Karpas-422 (cell line): ENCODE measurements around the gene TPX2. TPM values are rescaled to one million over a fixed set of nuclear protein-coding genes. Genes with fewer than 3 reads are reported as not detected.

Experiments used
- DNase-seq: peaks from one replicate; pipeline ENCODE4 v3.0.0-alpha.2; 2015
- H2AFZ ChIP-seq: fragments of 200-600 bp; sonication (generic); 2 replicates; pipeline ENCODE4 v1.6.1; 2014; ENCODE audit warnings: antibody characterized with exemption, low read length, mixed read lengths
- H3K27ac ChIP-seq: fragments of 200-600 bp; sonication (generic); 2 replicates; pipeline ENCODE4 v1.5.1; 2014; ENCODE audit warnings: mild to moderate bottlenecking, low read length, moderate library complexity
- H3K27me3 ChIP-seq: fragments of 200-600 bp; sonication (generic); 2 replicates; pipeline ENCODE4 v1.6.1; 2014; ENCODE audit warnings: low read length, mixed read lengths
- H3K36me3 ChIP-seq: fragments of 200-600 bp; sonication (generic); 2 replicates; pipeline ENCODE4 v1.6.1; 2014; ENCODE audit warnings: low read length, mixed read lengths; ENCODE audit not compliant: insufficient read depth
- H3K4me1 ChIP-seq: fragments of 200-600 bp; sonication (generic); 2 replicates; pipeline ENCODE4 v1.6.1; 2014; ENCODE audit warnings: mild to moderate bottlenecking, low read length, mixed read lengths
- H3K4me2 ChIP-seq: fragments of 200-600 bp; sonication (generic); 2 replicates; pipeline ENCODE4 v1.6.1; 2014; ENCODE audit warnings: low read length, low read depth, mild to moderate bottlenecking; ENCODE audit not compliant: poor library complexity, severe bottlenecking
- H3K4me3 ChIP-seq: fragments of 200-600 bp; sonication (generic); 2 replicates; pipeline ENCODE4 v1.5.1; 2014; ENCODE audit warnings: mild to moderate bottlenecking, antibody characterized with exemption, low read length, mixed read lengths
- H3K79me2 ChIP-seq: fragments of 200-600 bp; sonication (generic); 2 replicates; pipeline ENCODE4 v1.6.1; 2014; ENCODE audit warnings: mild to moderate bottlenecking, low read length, mixed read lengths
- H3K9ac ChIP-seq: fragments of 200-600 bp; sonication (generic); 2 replicates; pipeline ENCODE4 v1.6.0; 2014; ENCODE audit warnings: low read length
- H3K9me2 ChIP-seq: fragments of 200-600 bp; sonication (generic), shearing (Covaris generic); replicated peaks from 2 replicates; pipeline ENCODE4 v1.6.0; 2014; ENCODE audit warnings: mild to moderate bottlenecking, low read length, moderate library complexity; ENCODE audit not compliant: insufficient read depth
- H3K9me3 ChIP-seq: fragments of 300-700, 200-600 bp; sonication (generic); 2 replicates; pipeline ENCODE4 v1.6.1; 2014; ENCODE audit warnings: low read length, mixed read lengths
- H4K20me1 ChIP-seq: fragments of 200-600 bp; sonication (generic); 2 replicates; pipeline ENCODE4 v1.6.1; 2014; ENCODE audit warnings: mild to moderate bottlenecking, antibody characterized with exemption, low read length, low read depth; ENCODE audit not compliant: insufficient read depth
- total RNA-seq: library from RNA; depleted of rRNA; stranded (reverse); fragments of >200 nt; shearing (Covaris generic); gene quantifications from 2 replicates; pipeline ENCODE4 v1.2.3, GENCODE V29; 2014; ENCODE audit warnings: low replicate concordance

TPX2 gene
- total RNA-seq, 1 experiment from 2014 or later: 55.5 TPM

DNA sequence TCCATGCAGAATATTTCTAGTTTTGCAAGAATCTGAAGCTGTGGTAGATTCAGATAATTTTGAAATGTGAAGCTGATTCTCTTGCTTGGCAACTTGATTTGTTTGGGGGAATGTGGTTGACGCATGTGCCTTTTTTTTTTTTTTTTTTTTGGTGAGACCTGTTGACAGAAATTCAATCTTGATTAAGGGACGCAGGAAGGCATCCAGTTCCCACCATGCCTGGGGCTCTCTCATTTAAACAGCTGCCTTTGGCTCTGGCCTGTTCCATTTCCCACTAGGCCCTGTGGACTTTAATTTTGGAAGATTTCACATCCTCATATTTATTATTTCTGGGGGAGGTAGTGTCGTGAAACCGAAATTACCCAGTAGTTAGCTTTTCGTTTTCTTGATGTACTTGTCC lies 8.6 kb downstream of the TPX2 start:
- Histone ChIP-seq H3K4me2 (no peak overlapping the region), H3K9me2 (no peaks in the 10 kb centered on the region), H3K4me3 (no peak overlapping the region)

DNA sequence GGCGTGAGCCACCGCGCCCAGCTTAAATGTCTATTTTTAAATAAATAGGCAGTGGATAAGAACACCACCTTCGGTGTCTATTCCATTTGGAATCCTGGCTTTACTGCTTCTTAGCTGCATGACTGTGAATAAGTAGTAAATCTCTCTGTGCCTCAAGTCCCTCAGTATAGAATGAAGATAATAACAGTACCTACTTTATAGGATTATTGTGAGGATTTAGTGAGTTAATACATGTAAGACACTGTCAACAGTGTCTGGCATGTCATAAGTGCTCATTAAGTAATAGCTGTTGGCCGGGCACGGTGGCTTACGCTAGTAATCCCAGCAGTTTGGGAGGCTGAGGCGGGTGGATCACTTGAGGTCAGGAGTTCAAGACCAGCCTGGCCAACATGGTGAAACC lies 10.1 kb downstream of the TPX2 start:
- Histone ChIP-seq H3K79me2 (peaks cover 93% of the 10 kb centered on the region), H3K4me1 (peaks cover 15% of the 10 kb centered on the region), H3K9ac (no peak overlapping the region), H3K36me3 (peaks cover 60% of the 10 kb centered on the region), H3K9me3 (no peaks in the 10 kb centered on the region), H3K4me2 (no peak overlapping the region), H3K4me3 (no peak overlapping the region), H3K27ac (no peak overlapping the region), H2AFZ (no peak overlapping the region), H3K9me2 (no peaks in the 10 kb centered on the region), H4K20me1 (peaks cover under 1% of the 10 kb centered on the region; the same call in 1 of the 2 replicates), H3K27me3 (no peaks in the 10 kb centered on the region)
- no peak for DNase-seq

More for the DNA sequence above, 8.6 kb downstream of the TPX2 start:
- Histone ChIP-seq H4K20me1 (no peaks in the 10 kb centered on the region), H3K9me3 (no peaks in the 10 kb centered on the region), H3K36me3 (peaks cover 55% of the 10 kb centered on the region), H3K9ac (no peak overlapping the region), H3K27me3 (no peaks in the 10 kb centered on the region), H3K4me1 (peaks cover 15% of the 10 kb centered on the region), H3K79me2 (peaks cover 92% of the 10 kb centered on the region), H2AFZ (no peak overlapping the region), H3K27ac (no peak overlapping the region)
- no peak for DNase-seq

GRCh38 chr20:31751126-31751525 lies 12.0 kb downstream of the TPX2 start:
- DNase-seq: no peak
- no peak overlapping the region for H3K9ac ChIP-seq
- H3K27me3 ChIP-seq: no peaks in the 10 kb centered on the region
- H4K20me1 ChIP-seq: peaks cover 3% of the 10 kb centered on the region; the same call in 1 of the 2 replicates
- no peaks in the 10 kb centered on the region for H3K9me3 ChIP-seq
- peaks cover 49% of the 10 kb centered on the region for H3K36me3 ChIP-seq
- H3K27ac ChIP-seq: no peak overlapping the region
- no peak overlapping the region for H3K4me3 ChIP-seq
- H2AFZ ChIP-seq: no peak overlapping the region
- peaks cover 93% of the 10 kb centered on the region for H3K79me2 ChIP-seq
- H3K4me1 ChIP-seq: peaks cover 4% of the 10 kb centered on the region
- no peak overlapping the region for H3K4me2 ChIP-seq
- no peaks in the 10 kb centered on the region for H3K9me2 ChIP-seq

GRCh38 chr20:31757254-31757653 lies 18.2 kb downstream of the TPX2 start:
- DNase-seq: no peak
- Histone ChIP-seq H3K36me3 (peaks cover 48% of the 10 kb centered on the region), H3K4me3 (no peak overlapping the region)

GRCh38 chr20:31758521-31758920 lies 19.4 kb downstream of the TPX2 start:
- Histone ChIP-seq H2AFZ (no peak overlapping the region), H3K4me2 (no peak overlapping the region), H3K9me2 (no peaks in the 10 kb centered on the region), H3K79me2 (peaks cover 94% of the 10 kb centered on the region), H3K9me3 (no peaks in the 10 kb centered on the region), H4K20me1 (peaks cover 3% of the 10 kb centered on the region; the same call in 1 of the 2 replicates), H3K4me1 (no peaks in the 10 kb centered on the region; the same call in 1 of the 2 replicates), H3K9ac (no peak overlapping the region), H3K36me3 (peaks cover 48% of the 10 kb centered on the region), H3K27me3 (no peaks in the 10 kb centered on the region), H3K4me3 (no peak overlapping the region), H3K27ac (no peak overlapping the region)
- DNase-seq: no peak

More at GRCh38 chr20:31757254-31757653, 18.2 kb downstream of the TPX2 start:
- Histone ChIP-seq H3K9ac (no peak overlapping the region), H3K79me2 (peaks cover 94% of the 10 kb centered on the region), H3K9me3 (no peaks in the 10 kb centered on the region), H3K4me1 (no peaks in the 10 kb centered on the region), H2AFZ (no peak overlapping the region), H4K20me1 (peaks cover 3% of the 10 kb centered on the region; the same call in 1 of the 2 replicates), H3K9me2 (no peaks in the 10 kb centered on the region), H3K4me2 (no peak overlapping the region), H3K27ac (no peak overlapping the region), H3K27me3 (no peaks in the 10 kb centered on the region)

DNA sequence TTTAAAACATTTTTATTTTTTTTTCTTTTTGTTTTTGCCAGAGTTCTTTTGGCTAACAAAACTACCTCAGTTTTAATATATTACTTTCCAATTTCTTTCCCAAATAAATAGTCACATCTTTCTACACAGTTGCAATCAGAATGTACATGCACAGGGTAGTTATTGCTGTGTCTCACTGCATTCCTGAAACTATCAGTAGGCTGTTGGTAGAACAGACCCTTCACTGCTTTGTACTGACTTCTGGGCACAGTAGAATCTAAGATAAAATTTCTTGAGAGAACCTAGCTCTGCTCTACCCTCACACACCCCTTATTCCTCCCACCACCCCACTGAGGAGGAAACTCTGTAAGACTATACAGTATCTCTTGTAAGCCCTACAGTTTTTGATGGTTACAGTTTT lies 19.9 kb downstream of the TPX2 start:
- no peak overlapping the region for H3K27ac ChIP-seq
- H3K4me1 ChIP-seq: no peaks in the 10 kb centered on the region; the same call in 1 of the 2 replicates
- H2AFZ ChIP-seq: no peak overlapping the region
- H3K79me2 ChIP-seq: peaks cover 92% of the 10 kb centered on the region
- no peak overlapping the region for H3K4me3 ChIP-seq
- no peaks in the 10 kb centered on the region for H3K27me3 ChIP-seq
- no peak overlapping the region for H3K9ac ChIP-seq
- no peaks in the 10 kb centered on the region for H3K9me3 ChIP-seq
- no peaks in the 10 kb centered on the region for H3K9me2 ChIP-seq
- peaks cover 47% of the 10 kb centered on the region for H3K36me3 ChIP-seq
- peaks cover 3% of the 10 kb centered on the region; the same call in 1 of the 2 replicates for H4K20me1 ChIP-seq
- no peak for DNase-seq
- H3K4me2 ChIP-seq: no peak overlapping the region

- H3K27ac ChIP-seq: no peak overlapping the region
- H3K79me2 ChIP-seq: peaks cover 92% of the 10 kb centered on the region
- no peaks in the 10 kb centered on the region for H3K9me3 ChIP-seq
- H3K4me3 ChIP-seq: no peak overlapping the region
- no peaks in the 10 kb centered on the region for H3K27me3 ChIP-seq
- H3K36me3 ChIP-seq: peaks cover 57% of the 10 kb centered on the region
- H2AFZ ChIP-seq: no peak overlapping the region
- H3K9me2 ChIP-seq: no peaks in the 10 kb centered on the region
- H3K4me1 ChIP-seq: no peaks in the 10 kb centered on the region; the same call in 1 of the 2 replicates
- H3K9ac ChIP-seq: no peak overlapping the region
- no peak overlapping the region for H3K4me2 ChIP-seq
- no peaks in the 10 kb centered on the region for H4K20me1 ChIP-seq
- no peak for DNase-seq
Measured at GRCh38 chr20:31759836-31760518, 20.9 kb downstream of the TPX2 start.

- H3K27me3 ChIP-seq: no peaks in the 10 kb centered on the region
- H3K27ac ChIP-seq: no peak overlapping the region
- no peak overlapping the region for H3K4me3 ChIP-seq
- H3K9me2 ChIP-seq: no peaks in the 10 kb centered on the region
- no peak overlapping the region for H3K9ac ChIP-seq
- no peaks in the 10 kb centered on the region for H3K9me3 ChIP-seq
- peaks cover 62% of the 10 kb centered on the region for H3K36me3 ChIP-seq
- no peaks in the 10 kb centered on the region for H4K20me1 ChIP-seq
- no peak overlapping the region for H2AFZ ChIP-seq
- no peaks in the 10 kb centered on the region; the same call in 1 of the 2 replicates for H3K4me1 ChIP-seq
- H3K4me2 ChIP-seq: no peak overlapping the region
- peaks cover 90% of the 10 kb centered on the region for H3K79me2 ChIP-seq
- DNase-seq: no peak
Measured at GRCh38 chr20:31760519-31761240, 21.6 kb downstream of the TPX2 start.
